Spleen (tissue), 7 donors: ENCODE data around the gene TJP2.

Experiments
- POLR2A ChIP-seq, 3 donors: fragments of 450-650 bp; IDR thresholded peaks; one replicate each; pipeline ENCODE4 v1.5.1; 2017; ENCODE audit warnings: antibody characterized with exemption in 3 of 3, mild to moderate bottlenecking in 1 of 3
- TF ChIP-seq, protein P1 (sequence below), 11 experiments: fragments of 200-600 bp in 7 of 11; fragments of 450-650 bp in 4 of 11; sonication (generic) in 4 of 11; IDR thresholded peaks in 8 of 11; conservative IDR thresholded peaks in 3 of 11; 1 replicate in 7 of 11; 2 replicates in 4 of 11; pipeline versions ENCODE4 v1.4.0 to v1.8.0; 2016 to 2021; ENCODE audit warnings: antibody characterized with exemption in 11 of 11, inconsistent platforms in 4 of 11, mild to moderate bottlenecking in 1 of 11
- donor health status: DM: no; HTN: no; CAD: no; lungs with moderate emphysema.
- donor health status: DM: no; HTN: no; CAD: no.
- donor health status: DM: no; HTN: no; CAD: no.

DNA sequence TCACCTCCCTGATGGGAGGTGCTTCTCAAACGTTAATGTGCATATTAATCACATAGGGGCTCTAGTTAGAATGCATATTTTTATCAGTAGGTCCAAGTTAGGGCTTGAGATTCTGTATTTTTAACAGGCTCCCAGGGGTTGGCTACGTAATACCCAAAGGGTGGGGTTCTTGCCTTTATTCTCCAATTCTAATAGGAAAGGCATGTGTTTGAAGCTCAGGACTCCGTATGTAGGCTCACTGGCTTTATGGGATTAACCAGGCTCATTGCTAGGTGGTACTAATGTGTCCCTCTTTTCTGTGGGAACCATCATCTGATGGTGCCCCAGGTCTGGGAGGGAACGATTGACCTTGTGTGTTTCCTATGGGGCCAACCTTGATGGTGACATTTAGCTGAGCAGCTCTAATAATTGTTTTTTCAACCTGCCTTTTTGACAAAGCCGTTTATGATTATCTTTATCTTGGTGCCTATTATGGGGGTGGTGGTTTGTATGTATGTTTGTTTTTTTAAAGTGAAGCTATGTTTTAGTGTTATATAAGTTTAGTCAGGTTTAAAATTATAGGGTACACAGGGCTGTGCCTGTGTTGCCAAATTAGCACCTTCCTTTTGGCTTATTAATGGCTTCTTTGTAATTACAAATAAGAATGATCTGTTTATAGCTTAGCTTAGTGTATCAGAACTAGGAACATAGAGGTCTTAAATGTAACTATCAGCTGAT is 20.8 kb downstream of the TJP2 start:
- TF ChIP-seq, protein P1, sequence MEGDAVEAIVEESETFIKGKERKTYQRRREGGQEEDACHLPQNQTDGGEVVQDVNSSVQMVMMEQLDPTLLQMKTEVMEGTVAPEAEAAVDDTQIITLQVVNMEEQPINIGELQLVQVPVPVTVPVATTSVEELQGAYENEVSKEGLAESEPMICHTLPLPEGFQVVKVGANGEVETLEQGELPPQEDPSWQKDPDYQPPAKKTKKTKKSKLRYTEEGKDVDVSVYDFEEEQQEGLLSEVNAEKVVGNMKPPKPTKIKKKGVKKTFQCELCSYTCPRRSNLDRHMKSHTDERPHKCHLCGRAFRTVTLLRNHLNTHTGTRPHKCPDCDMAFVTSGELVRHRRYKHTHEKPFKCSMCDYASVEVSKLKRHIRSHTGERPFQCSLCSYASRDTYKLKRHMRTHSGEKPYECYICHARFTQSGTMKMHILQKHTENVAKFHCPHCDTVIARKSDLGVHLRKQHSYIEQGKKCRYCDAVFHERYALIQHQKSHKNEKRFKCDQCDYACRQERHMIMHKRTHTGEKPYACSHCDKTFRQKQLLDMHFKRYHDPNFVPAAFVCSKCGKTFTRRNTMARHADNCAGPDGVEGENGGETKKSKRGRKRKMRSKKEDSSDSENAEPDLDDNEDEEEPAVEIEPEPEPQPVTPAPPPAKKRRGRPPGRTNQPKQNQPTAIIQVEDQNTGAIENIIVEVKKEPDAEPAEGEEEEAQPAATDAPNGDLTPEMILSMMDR (IDR thresholded peaks at IDR 0.05 in 8 of 11, conservative IDR thresholded peaks at IDR 0.05 in 3 of 11): no peak
- no peak for TF ChIP-seq POLR2A (IDR thresholded peaks at IDR 0.05)
